Adipose tissue (tissue), 3 donors: ENCODE results near the gene DPP3. TPM values are rescaled to one million over a fixed set of nuclear protein-coding genes. Genes with fewer than 3 reads are reported as not detected.
"Not testable (repeated sequence)": the region's sequence is repeated elsewhere in the genome, so short reads cannot be mapped to it uniquely, and the experiment has no call there.

Source experiments
- H3K27ac ChIP-seq: one replicate; pipeline ENCODE4 v1.5.1; 2013; ENCODE audit warnings: low read depth, low read length
- WGBS, 3 donors: extraction: QIAGEN DNeasy Blood & Tissue Kit; methylation state at CpG; one replicate each; pipeline ENCODE4 v1.1.7; 2013; 5-methylcytosine and 5-hydroxymethylcytosine counted together
- polyA plus RNA-seq, 3 donors: library from polyadenylated mRNA; stranded (reverse); fragments of 200-250 nt; gene quantifications; one replicate each; pipeline ENCODE4 v1.2.3, GENCODE V29; 2013
- donor health status: healthy with polysubstance abuse.
- donor health status: Bipolar disorder and iron deficiency.
- donor health status: healthy.

Gene DPP3, protein sequence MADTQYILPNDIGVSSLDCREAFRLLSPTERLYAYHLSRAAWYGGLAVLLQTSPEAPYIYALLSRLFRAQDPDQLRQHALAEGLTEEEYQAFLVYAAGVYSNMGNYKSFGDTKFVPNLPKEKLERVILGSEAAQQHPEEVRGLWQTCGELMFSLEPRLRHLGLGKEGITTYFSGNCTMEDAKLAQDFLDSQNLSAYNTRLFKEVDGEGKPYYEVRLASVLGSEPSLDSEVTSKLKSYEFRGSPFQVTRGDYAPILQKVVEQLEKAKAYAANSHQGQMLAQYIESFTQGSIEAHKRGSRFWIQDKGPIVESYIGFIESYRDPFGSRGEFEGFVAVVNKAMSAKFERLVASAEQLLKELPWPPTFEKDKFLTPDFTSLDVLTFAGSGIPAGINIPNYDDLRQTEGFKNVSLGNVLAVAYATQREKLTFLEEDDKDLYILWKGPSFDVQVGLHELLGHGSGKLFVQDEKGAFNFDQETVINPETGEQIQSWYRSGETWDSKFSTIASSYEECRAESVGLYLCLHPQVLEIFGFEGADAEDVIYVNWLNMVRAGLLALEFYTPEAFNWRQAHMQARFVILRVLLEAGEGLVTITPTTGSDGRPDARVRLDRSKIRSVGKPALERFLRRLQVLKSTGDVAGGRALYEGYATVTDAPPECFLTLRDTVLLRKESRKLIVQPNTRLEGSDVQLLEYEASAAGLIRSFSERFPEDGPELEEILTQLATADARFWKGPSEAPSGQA
- polyA plus RNA-seq, result 10 to 100 TPM; 15.1 to 29.0 (median 18.6) TPM

DNA sequence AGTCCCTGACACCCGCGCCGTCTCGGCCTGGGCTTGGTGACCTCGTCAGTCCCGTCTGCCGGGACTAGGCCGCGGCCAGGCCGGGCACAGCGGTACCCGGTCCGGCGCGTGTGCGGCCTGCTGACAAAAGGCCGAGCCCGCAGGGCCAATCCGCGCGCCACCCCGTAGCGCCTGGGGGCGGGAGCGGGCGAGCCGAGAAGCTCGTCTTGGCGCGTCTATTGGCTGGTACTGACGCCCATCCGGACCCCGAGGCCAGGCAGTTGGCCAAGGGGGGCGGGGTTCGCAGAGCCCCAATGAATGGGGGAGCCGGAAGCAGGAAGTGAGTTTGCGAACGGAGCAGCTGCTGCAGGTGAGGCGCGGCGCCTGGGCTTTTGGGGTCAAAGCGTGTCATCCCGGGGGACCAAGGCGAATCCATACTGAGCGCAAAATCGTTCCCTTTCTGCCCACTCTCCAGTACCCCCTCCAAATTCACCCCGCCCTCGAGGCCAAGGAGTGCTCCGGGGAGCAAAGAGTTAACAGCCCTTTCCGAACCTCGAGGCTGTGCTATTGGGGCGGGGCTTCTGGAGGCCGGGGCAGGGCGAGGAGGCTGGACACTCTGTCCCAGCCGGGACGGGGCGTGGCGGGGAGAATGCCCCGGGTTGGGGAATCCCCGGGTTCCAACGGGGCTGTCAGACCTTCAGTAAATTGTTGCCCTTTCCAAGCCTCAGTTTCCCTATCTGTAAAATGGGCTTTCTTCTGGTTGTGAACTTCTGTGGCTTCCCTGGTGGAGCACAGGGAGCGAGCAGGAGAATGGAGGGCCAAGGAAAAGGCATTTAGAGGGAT, at the start of gene DPP3:
DPP3 (plus strand) TSS at position 318 of the 822 bp plus-strand sequence. CDS start 1,767 bp downstream, outside the sequence.
- H3K27ac ChIP-seq, result no peak within 1 kb of the TSS
- 1% methylated on average over 60 to 62 of the region's 62 CpGs for WGBS, 3 donors

DNA sequence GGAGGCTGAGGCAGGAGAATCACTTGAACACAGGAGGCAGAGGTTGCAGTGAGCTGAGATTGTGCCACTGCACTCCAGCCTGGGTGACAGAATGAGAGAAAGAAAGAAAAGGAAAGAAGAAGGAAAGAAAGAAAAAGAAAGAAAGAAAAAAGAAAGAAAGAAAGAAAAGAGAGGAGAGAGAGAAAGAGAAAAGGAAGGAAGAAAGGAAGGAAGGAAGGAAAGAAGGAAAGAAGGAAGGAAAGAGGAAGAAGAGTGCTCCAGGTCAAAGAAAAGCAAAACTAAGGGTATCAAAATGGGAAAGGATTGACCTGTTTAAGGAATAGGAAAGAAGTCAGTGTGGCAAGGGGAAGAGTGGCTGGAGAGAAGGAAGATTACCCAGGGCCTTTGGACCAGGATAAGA, 48.9 kb upstream of the DPP3 start:
- not testable (repeated sequence) for H3K27ac ChIP-seq

DNA sequence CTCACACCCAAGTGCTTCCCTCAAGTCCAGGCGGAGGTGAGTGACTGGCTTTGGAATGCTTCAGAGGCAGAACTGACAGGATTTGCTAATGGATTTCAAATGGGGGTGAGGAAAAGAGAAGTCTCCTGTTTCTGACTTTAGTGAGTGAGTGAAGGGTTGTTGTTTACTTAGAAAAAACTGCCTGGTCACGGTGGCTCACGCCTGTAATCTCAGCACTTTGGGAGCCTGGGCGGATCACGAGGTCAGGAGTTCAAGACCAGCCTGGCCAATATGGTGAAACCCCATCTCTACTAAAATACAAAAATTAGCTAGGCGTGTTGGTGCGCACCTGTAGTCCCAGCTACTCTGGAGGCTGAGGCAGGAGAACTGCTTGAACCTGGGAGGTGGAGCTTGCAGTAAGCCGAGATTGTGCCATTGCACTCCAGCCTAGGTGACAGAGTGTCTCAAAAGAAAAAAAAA, 48.3 kb upstream of the DPP3 start:
- not testable (repeated sequence) for H3K27ac ChIP-seq
- WGBS, 3 donors, result 81 to 88% (median 82%) methylated on average over 8 of the region's 8 CpGs

DNA sequence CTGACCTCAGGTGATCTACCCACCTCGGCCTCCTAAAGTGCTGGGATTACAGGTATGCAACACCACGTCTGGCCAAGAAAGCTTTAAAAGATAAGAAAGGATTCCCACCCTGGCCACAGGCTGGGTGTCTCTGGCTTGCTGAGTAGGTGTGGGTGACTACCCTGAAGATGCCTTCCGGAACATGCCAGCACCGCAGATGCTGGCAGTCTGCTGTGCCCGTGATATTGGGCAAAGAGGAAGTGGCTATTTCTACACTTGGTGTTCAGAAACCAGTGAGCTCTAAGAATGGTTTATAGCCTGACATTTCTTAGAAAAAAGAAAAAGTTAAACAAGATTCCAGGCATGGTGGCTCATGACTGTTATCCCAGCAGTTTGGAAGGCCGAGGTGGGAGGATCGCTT, 47.6 kb upstream of the DPP3 start:
- 65 to 94% (median 72%) methylated on average over 7 of the region's 7 CpGs for WGBS, 3 donors
- no peak overlapping the region for H3K27ac ChIP-seq

DNA sequence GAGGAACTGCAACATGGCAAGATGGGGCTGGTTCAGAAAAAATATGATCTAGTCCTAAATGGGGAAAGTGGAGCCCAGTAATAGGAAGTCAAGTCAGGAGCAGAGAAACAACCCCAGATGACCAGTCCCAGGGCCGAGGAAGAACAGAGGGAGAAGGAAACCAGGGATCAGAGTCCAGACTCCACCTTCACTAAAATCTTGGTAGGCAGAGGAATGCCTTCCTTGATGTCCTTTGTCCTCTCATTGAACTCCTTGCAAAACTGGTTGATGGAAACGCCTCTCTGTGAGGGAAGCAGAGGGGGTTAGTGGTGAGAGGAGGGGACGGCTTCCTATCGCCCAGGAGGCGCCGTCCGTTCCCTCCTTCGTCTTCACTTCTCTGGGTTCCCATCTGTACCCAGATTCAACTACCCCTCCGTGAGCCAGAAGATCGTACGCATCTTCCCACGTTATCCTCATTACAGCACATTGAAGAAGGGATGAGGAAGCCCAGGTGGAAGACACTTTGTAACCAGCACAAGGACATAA, 42.2 kb upstream of the DPP3 start:
- WGBS, 3 donors, result 4 to 8% (median 4%) methylated on average over 12 of the region's 12 CpGs
- no peak overlapping the region for H3K27ac ChIP-seq

DNA sequence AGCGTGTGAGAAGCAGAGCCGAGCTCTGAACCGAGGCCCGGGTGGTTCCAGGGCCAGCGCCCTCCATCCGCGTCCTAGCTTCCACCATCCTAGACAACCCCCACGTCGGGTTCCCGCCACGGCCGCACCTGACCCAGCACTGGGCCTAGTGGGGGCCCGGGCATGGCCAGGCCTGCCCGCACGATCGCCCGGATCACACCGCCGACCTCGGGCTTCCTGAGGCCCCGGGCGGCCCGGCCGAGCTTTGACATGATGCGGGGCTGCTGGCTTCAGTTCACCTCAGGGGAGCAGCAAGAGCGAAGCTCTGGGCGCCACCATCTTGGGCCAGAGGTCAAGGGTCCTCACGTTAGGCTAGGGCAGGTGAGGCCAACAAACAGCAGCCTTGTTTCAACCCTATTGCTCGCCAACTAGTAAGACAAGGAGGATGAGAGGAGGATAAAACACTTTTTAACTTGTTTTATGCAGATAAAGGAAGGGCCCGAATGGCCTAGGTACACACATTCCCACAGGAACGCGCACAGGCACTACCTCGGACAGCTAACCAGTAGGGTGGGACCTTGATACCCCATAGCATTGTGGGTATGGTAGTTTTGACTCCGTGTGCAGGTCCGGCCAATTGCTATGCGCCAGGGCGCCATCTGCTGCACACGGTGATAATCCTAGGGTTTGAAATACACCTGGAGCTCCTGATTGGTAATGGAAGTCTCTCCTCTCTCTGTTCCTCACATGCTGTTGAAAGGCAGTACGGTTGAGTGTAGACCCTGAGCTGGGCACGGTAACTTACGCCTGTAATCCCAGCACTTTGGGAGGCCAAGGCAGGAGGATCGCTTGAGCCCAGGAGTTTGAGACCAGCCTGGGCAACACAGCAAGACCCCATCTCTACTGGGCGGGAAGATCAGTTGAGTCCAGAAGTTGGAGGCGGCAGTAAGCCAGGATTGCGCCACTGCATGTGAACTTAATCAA, 41.4 kb upstream of the DPP3 start, which contains the start of gene MRPL11:
MRPL11 (minus strand) TSS at position 345 of the 963 bp plus-strand sequence; CDS start at position 251, 94 bp downstream.
- WGBS, 3 donors, result 7 to 9% (median 8%) methylated on average over 45 of the region's 45 CpGs
- no peak within 1 kb of the TSS for H3K27ac ChIP-seq

DNA sequence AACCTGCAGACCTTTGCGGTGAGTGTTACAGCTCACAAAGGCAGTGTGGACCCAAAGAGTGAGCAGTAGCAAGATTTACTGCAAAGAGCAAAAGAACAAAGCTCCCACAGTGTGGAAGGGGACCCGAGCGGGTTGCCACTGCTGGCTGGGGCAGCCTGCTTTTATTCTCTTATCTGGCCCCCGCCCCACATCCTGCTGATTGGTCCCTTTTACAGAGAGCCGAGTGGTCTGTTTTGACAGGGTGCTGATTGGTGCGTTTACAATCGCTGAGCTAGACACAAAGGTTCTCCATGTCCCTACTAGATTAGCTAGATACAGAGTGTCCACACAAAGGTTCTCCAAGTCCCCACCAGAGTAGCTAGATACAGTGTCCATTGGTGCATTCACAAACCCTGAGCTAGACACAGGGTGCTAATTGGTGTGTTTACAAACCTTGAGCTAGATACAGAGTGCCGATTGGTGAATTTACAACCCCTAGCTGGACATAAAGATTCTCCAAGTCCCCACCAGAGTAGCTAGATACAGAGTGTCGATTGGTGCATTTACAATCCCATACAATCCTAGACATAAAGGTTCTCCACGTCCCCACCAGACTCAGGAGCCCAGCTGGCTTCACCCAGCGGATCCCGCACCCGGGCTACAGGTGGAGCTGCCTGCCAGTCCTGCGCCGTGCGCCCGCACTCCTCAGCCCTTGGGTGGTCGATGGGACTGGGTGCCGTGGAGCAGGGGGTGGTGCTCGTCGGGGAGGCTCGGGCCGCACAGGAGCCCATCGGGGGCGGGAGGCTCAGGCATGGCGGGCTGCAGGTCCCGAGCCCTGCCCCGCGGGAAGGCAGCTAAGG, 39.9 kb upstream of the DPP3 start:
- 84 to 89% (median 85%) methylated on average over 23 to 29 of the region's 29 CpGs for WGBS, 3 donors
- H3K27ac ChIP-seq, result not testable (repeated sequence)

DNA sequence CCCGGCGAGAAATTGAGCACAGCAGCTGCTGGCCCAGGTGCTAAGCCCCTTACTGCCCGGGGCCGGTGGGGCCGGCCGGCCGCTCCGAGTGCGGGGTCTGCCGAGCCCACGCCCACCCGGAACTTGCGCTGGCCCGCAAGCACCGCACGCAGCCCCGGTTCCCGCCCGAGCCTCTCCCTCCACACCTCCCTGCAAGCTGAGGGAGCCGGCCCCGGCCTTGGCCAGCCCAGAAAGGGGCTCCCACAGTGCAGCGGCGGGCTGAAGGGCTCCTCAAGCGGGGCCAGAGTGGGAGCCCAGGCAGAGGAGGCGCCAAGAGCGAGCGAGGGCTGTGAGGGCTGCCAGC, 39.3 kb upstream of the DPP3 start:
- WGBS, 3 donors, result 82 to 90% (median 88%) methylated on average over 15 to 27 of the region's 27 CpGs
- H3K27ac ChIP-seq, result not testable (repeated sequence)

DNA sequence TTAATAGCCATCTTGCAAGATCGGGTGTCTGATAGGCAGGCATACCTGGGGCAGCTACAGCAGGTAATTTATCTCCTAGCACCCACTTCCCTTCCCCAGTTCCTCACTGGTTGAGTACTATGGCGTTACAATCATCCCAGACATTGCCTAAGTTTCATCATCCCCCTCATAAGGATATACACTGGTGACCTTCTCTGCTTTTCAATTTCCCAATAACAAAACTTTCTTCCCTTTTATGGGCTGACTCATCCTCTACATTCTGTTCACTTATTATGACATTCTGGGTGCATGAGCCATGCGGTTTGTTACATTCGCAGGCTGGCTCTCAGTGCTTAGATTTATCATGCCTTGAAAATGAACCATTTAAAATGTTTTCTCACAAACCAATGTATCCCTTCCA, 36.6 kb upstream of the DPP3 start:
- WGBS, 3 donors, result 60 to 82% (median 62%) methylated on average over 4 of the region's 4 CpGs
- H3K27ac ChIP-seq, result no peak overlapping the region

DNA sequence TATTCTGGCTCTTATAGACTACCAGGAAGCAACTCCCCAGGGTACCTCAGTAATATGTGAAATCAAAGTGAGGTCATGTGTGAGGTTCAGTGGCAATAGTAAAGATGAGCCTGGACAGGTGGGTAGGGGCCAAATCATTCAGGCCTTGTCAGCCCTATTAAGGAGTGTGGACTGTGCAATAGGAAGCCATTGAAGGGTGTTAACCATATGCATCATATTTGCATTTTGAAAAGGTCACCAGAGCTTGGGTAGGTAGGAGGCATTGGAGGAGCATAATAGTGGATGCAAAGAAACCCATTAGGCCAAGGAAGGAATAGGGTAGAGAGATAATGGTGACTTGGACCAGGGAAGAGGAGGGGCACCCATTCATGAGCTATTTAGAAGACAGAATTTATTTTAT, 33.2 kb upstream of the DPP3 start:
- no peak overlapping the region for H3K27ac ChIP-seq

DNA sequence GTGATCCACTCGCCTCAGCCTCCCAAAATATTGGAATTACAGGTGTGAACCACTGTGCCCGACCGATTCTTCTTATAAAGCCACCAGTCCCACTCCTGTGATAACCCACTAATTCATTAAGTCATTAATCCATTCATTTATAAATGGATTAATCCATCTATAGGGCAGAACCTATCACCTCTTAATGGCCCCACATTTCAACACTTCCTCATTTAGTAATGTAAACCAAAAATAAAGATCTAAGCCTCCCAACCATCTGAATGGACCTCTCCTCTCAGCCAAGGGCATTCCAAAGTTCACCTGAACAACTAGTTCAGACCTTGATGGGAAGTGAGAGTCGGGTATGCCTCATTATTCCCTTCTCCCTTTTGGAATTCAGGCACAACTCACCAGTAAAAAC, 31.7 kb upstream of the DPP3 start:
- no peak overlapping the region for H3K27ac ChIP-seq
- 62 to 82% (median 80%) methylated on average over 4 of the region's 4 CpGs for WGBS, 3 donors

DNA sequence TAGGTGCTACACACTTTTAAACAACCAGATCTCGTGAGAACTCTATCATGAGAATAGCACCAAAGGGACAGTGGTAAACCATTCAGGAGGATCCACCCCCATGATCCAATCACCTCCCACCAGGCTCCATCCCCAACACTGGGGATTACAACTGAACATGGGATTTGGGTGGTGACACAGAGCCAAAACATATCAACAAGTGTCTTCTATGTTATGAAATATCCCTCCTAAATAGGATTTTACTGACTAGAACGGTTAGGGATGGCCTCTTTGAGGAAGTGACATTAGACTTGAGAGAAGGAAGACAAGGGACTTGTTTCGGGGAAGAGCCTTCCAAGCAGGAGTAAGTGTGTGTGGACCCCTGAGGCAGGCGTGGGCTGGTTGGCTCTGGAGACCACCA, 29.7 kb upstream of the DPP3 start:
- H3K27ac ChIP-seq, result no peak overlapping the region
- 52 to 67% (median 60%) methylated on average over 4 of the region's 4 CpGs for WGBS, 3 donors

DNA sequence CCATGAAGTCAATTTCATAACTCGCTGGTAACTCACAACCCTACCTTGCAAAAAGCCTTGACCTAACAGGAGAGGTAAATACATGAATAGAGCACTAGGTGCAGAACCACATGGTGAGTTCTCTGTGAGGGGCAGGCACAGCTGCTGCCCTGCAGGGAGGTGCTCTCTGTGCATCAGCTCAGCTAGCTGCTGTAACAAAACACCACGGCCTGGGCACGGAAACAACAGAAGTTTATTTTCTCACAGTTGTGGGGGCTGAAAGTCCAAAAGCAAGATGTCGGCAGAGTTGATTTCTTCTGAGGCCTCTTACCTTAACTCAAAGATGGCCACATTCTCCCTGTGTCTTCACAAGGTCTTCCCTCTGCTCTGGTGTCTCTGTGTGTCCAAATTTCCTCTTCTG, 28.6 kb upstream of the DPP3 start:
- WGBS, 3 donors, result 77 to 92% (median 86%) methylated on average over 4 of the region's 4 CpGs

DNA sequence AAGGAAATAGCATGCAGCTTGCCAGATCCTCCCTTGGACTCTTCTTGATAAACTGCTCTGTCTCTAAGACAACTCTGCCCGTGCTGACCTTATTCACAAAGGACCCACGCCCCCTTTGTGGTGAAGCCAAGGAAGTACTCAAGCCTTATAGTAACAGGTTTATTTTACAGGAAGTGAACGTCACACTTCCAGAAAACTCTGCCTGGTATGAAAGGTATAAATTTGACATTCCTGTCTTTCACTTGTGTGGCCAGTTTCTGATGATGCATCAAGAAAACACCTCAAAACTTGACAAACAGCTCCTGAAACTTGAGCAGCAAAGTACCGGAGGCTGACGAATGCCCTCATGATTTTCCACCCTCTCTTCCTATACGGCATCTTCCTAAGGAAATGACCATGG, 26.0 kb upstream of the DPP3 start:
- WGBS, 3 donors, result 22 to 36% (median 30%) methylated on average over 6 of the region's 6 CpGs
- no peak overlapping the region for H3K27ac ChIP-seq

More for the DNA sequence above, 28.6 kb upstream of the DPP3 start:
- no peak overlapping the region for H3K27ac ChIP-seq

DNA sequence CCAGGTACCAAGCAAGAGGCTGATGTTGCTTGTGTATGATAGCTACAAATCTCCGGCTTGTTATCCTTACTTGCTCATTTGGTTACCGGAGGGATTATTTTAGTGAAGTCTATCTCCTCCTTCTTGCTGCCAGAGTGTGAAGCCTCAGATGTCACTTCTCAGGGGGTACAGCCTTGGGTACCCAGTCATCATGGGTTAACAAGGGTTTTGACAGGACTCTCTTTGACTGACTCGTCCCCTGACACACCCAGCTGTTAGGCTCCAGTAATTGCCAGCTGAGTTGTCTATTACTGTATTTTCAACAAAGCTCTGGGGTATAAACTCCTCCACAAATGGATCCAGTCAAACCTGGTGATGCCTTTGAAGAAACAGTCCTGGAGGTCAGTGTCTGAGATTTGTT, 25.4 kb upstream of the DPP3 start:
- 27 to 64% (median 41%) methylated on average over 3 of the region's 3 CpGs for WGBS, 3 donors
- no peak overlapping the region for H3K27ac ChIP-seq

DNA sequence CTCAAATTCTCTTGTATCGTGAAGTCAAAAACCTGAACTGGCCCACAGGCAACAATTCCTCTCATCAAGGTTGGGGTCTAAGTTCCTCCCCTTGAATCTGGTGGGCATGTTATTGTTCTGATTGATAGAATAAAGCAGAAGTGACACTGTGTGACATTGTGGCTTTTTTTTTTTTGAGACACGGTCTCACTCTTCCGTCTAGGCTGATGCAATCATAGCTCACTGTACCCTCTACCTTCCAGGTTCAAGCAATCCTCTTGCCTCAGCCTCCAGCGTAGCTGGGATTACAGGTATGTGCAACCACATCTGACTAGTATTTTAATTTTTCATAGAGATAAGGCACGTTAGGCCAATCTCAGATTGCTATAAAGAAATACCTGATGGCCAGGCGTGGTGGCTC, 22.4 kb upstream of the DPP3 start:
- WGBS, 3 donors, result 69 to 78% (median 70%) methylated on average over 6 of the region's 6 CpGs
- H3K27ac ChIP-seq, result no peak overlapping the region
